HEK293 (cell line): ENCODE data around the gene NTN5.

ENCODE experiments used
- CTCF ChIA-PET: fragments of 350-600 bp; formaldehyde crosslinking; extraction: SDS; loops from one replicate; lab custom pipeline; 2021; ENCODE audit warnings: antibody characterized with exemption; lab: Yijun Ruan, JAX
- POLR2A ChIA-PET: fragments of 300-600 bp; formaldehyde crosslinking; extraction: SDS; loops from one replicate; lab custom pipeline; 2020; ENCODE audit warnings: antibody characterized with exemption, inconsistent platforms; lab: Yijun Ruan, JAX
- H3K27ac ChIP-seq: fragments of 200-500 bp; sonication (Bioruptor generic); 2 replicates; pipeline ENCODE4 v1.5.1; 2014; ENCODE audit warnings: low read depth, low read length, control low read depth, inconsistent platforms; ENCODE audit errors: extremely low read depth
- H3K36me3 ChIP-seq, 2 experiments: fragments of 200-500 bp in 1 of 2; sonication (Bioruptor generic) in 1 of 2; 1 replicate in 1 of 2; 2 replicates in 1 of 2; pipeline ENCODE4 v1.5.1; 2014 to 2017; ENCODE audit warnings: inconsistent platforms in 2 of 2, low read length in 2 of 2; ENCODE audit not compliant: control insufficient read depth in 2 of 2, insufficient read depth in 1 of 2
- H3K4me1 ChIP-seq: fragments of 200-500 bp; sonication (Bioruptor generic); 2 replicates; pipeline ENCODE4 v1.5.1; 2014; ENCODE audit warnings: mild to moderate bottlenecking, low read length, inconsistent platforms; ENCODE audit not compliant: control insufficient read depth, insufficient read depth
- H3K4me3 ChIP-seq: 2 replicates; pipeline ENCODE4 v1.5.1; 2011; ENCODE audit warnings: low read depth, mild to moderate bottlenecking, control low read depth, low read length, moderate library complexity
- H3K9me3 ChIP-seq: fragments of 200-500 bp; sonication (Bioruptor generic); 2 replicates; pipeline ENCODE4 v1.5.1; 2014; ENCODE audit warnings: low read depth, low read length, inconsistent platforms; ENCODE audit not compliant: control insufficient read depth, insufficient read depth
- GLIS2 ChIP-seq: fragments of 450-650 bp; formaldehyde crosslinking; IDR thresholded peaks from 2 replicates; pipeline ENCODE4 v1.5.1; 2016; ENCODE audit warnings: missing biosample characterization, missing genetic modification characterization
- HOXD13 ChIP-seq: sonication (generic); formaldehyde crosslinking; IDR thresholded peaks from 2 replicates; pipeline ENCODE4 v1.8.0; 2022; ENCODE audit warnings: missing genetic modification reagents, borderline replicate concordance
- OSR2 ChIP-seq: fragments of 450-650 bp; formaldehyde crosslinking; IDR thresholded peaks from 2 replicates; pipeline ENCODE4 v1.5.1; 2016; ENCODE audit warnings: missing biosample characterization, missing genetic modification characterization
- ZFP69B ChIP-seq: fragments of 450-650 bp; formaldehyde crosslinking; IDR thresholded peaks from 2 replicates; pipeline ENCODE4 v1.5.1; 2016; ENCODE audit warnings: missing biosample characterization, missing genetic modification characterization
- ZNF138 ChIP-seq: fragments of 450-650 bp; formaldehyde crosslinking; IDR thresholded peaks from 2 replicates; pipeline ENCODE4 v1.5.1; 2016; ENCODE audit warnings: missing biosample characterization, missing genetic modification characterization, borderline replicate concordance
- ZNF184 ChIP-seq: fragments of 450-650 bp; IDR thresholded peaks from 2 replicates; pipeline ENCODE4 v1.5.1; 2018; ENCODE audit warnings: missing biosample characterization, mild to moderate bottlenecking, missing genetic modification characterization
- ZNF23 ChIP-seq: fragments of 450-650 bp; formaldehyde crosslinking; IDR thresholded peaks from 2 replicates; pipeline ENCODE4 v1.5.1; 2016; ENCODE audit warnings: missing biosample characterization, missing genetic modification characterization, borderline replicate concordance
- ZNF37A ChIP-seq: fragments of 450-650 bp; IDR thresholded peaks from 2 replicates; pipeline ENCODE4 v1.5.1; 2018; ENCODE audit warnings: missing biosample characterization, missing genetic modification characterization
- ZNF394 ChIP-seq: fragments of 450-650 bp; formaldehyde crosslinking; IDR thresholded peaks from 2 replicates; pipeline ENCODE4 v1.5.1; 2016; ENCODE audit warnings: missing biosample characterization, missing genetic modification characterization, mild to moderate bottlenecking, moderate library complexity, borderline replicate concordance
- ZNF433 ChIP-seq: fragments of 450-650 bp; formaldehyde crosslinking; IDR thresholded peaks from 2 replicates; pipeline ENCODE4 v1.5.1; 2016; ENCODE audit warnings: missing biosample characterization, missing genetic modification characterization, low read depth
- ZNF560 ChIP-seq: fragments of 450-650 bp; formaldehyde crosslinking; IDR thresholded peaks from 2 replicates; pipeline ENCODE4 v1.5.1; 2017; ENCODE audit warnings: missing biosample characterization, missing genetic modification characterization, borderline replicate concordance
- ZNF571 ChIP-seq: fragments of 450-650 bp; formaldehyde crosslinking; IDR thresholded peaks from 2 replicates; pipeline ENCODE4 v1.5.0; 2017; ENCODE audit warnings: missing biosample characterization, missing genetic modification characterization
- ZNF629 ChIP-seq: fragments of 450-650 bp; formaldehyde crosslinking; IDR thresholded peaks from 2 replicates; pipeline ENCODE4 v1.5.1; 2017; ENCODE audit warnings: missing biosample characterization, missing genetic modification characterization
- ZNF701 ChIP-seq: fragments of 450-650 bp; formaldehyde crosslinking; IDR thresholded peaks from 2 replicates; pipeline ENCODE4 v1.5.1; 2016; ENCODE audit warnings: missing biosample characterization, missing genetic modification characterization
- ZNF837 ChIP-seq: fragments of 450-650 bp; formaldehyde crosslinking; IDR thresholded peaks from 2 replicates; pipeline ENCODE4 v1.5.1; 2016; ENCODE audit warnings: missing biosample characterization, missing genetic modification characterization
- TF ChIP-seq, protein P1 (sequence below): fragments of 450-650 bp; formaldehyde crosslinking; IDR thresholded peaks from 2 replicates; pipeline ENCODE4 v1.5.1; 2016; ENCODE audit warnings: missing biosample characterization, missing genetic modification characterization
- TF ChIP-seq, protein P2 (sequence below): fragments of 450-650 bp; formaldehyde crosslinking; IDR thresholded peaks from 2 replicates; pipeline ENCODE4 v1.5.1; 2016; ENCODE audit warnings: missing biosample characterization, missing genetic modification characterization, borderline replicate concordance

NTN5 gene

DNA sequence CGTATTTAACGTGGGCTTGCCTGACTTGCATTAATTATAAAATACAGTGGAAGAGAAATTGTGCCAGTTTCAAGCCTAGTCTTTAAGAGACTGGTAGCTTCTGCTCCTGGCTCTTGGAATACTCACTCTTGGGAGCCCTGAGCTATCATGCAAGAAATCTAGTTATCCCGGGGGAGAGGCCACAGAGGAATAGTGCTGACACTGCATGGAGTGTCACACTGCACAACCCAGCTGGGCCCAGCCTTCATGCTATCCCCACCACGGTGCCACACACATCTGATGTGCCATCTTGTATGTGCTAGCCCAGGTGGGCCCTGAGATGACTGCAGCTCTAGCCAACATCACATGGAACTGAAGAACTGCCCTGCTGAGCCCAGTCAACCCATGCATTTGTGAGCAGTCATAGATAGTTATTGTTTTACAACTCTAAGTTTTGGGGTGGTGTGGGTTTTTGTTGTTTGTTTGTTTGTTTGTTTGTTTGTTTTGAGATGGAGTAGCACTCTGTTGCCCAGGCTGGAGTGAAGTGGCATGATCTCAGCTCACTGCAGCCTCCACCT, 38.4 kb upstream of the NTN5 start:
- H3K27ac ChIP-seq: no peak overlapping the region
- peaks cover 13% of the 10 kb centered on the region for H3K4me1 ChIP-seq
- H3K4me3 ChIP-seq: no peak overlapping the region
- POLR2A ChIA-PET: interaction anchor here (0.5 kb wide), 1 partner anchor 105 kb away, joined by 5 read pairs; no protein-coding TSS in a partner anchor
- TF ChIP-seq ZNF433 (tag by site-specific recombination) (no peak), HOXD13 (CRISPR knock-in tag) (no peak), ZNF23 (no peak), GLIS2 (no peak)
- TF ChIP-seq, all 188 proteins: peak for 0
- CTCF ChIA-PET: interaction anchor here (0.6 kb wide), 1 partner anchor 17 kb away, joined by 3 read pairs; no protein-coding TSS in a partner anchor
- H3K36me3 ChIP-seq: no peaks in the 10 kb centered on the region; a peak in 1 of 3 replicates
- no peaks in the 10 kb centered on the region for H3K9me3 ChIP-seq

DNA sequence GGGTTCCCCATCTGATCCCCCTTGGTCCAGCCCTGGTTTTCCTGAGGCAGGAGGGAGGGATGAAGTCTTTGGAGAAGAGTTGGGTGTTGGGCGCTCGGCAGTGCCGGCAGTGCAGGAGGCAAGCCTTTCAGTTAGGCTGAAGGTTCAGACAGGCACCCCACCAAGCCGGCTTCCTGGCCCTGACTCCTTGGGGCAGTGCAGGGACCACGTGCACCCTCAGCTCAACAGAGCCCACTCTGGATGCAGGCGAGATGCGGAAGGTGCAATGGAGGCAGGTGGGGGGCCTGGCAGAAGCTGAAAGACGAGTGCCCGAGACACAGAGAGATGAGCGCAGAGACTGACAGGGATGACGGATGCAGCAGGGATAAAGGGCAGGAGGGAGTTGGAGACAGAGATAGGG, 35.7 kb upstream of the NTN5 start:
- Histone ChIP-seq H3K9me3 (no peaks in the 10 kb centered on the region), H3K4me1 (peaks cover 7% of the 10 kb centered on the region), H3K36me3 (peaks cover 0 to 2% of the 10 kb centered on the region in 2 experiments; a peak in 2 of 3 replicates), H3K27ac (no peak overlapping the region), H3K4me3 (no peak overlapping the region)
- TF ChIP-seq ZFP69B (tag by site-specific recombination) (no peak), ZNF37A (tag by site-specific recombination) (no peak), ZNF560 (tag by site-specific recombination) (no peak), ZNF701 (tag by site-specific recombination) (no peak), ZNF138 (tag by site-specific recombination) (no peak), ZNF571 (tag by site-specific recombination) (no peak), ZNF184 (no peak), ZNF394 (tag by site-specific recombination) (no peak), ZNF629 (tag by site-specific recombination) (no peak), OSR2 (no peak), ZNF837 (tag by site-specific recombination) (no peak)
- TF ChIP-seq, protein P1, sequence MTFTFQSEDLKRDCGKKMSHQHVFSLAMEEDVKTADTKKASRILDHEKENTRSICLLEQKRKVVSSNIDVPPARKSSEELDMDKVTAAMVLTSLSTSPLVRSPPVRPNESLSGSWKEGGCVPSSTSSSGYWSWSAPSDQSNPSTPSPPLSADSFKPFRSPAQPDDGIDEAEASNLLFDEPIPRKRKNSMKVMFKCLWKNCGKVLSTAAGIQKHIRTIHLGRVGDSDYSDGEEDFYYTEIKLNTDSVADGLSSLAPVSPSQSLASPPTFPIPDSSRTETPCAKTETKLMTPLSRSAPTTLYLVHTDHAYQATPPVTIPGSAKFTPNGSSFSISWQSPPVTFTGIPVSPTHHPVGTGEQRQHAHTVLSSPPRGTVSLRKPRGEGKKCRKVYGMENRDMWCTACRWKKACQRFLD (tag by site-specific recombination): no peak
- TF ChIP-seq, protein P2, sequence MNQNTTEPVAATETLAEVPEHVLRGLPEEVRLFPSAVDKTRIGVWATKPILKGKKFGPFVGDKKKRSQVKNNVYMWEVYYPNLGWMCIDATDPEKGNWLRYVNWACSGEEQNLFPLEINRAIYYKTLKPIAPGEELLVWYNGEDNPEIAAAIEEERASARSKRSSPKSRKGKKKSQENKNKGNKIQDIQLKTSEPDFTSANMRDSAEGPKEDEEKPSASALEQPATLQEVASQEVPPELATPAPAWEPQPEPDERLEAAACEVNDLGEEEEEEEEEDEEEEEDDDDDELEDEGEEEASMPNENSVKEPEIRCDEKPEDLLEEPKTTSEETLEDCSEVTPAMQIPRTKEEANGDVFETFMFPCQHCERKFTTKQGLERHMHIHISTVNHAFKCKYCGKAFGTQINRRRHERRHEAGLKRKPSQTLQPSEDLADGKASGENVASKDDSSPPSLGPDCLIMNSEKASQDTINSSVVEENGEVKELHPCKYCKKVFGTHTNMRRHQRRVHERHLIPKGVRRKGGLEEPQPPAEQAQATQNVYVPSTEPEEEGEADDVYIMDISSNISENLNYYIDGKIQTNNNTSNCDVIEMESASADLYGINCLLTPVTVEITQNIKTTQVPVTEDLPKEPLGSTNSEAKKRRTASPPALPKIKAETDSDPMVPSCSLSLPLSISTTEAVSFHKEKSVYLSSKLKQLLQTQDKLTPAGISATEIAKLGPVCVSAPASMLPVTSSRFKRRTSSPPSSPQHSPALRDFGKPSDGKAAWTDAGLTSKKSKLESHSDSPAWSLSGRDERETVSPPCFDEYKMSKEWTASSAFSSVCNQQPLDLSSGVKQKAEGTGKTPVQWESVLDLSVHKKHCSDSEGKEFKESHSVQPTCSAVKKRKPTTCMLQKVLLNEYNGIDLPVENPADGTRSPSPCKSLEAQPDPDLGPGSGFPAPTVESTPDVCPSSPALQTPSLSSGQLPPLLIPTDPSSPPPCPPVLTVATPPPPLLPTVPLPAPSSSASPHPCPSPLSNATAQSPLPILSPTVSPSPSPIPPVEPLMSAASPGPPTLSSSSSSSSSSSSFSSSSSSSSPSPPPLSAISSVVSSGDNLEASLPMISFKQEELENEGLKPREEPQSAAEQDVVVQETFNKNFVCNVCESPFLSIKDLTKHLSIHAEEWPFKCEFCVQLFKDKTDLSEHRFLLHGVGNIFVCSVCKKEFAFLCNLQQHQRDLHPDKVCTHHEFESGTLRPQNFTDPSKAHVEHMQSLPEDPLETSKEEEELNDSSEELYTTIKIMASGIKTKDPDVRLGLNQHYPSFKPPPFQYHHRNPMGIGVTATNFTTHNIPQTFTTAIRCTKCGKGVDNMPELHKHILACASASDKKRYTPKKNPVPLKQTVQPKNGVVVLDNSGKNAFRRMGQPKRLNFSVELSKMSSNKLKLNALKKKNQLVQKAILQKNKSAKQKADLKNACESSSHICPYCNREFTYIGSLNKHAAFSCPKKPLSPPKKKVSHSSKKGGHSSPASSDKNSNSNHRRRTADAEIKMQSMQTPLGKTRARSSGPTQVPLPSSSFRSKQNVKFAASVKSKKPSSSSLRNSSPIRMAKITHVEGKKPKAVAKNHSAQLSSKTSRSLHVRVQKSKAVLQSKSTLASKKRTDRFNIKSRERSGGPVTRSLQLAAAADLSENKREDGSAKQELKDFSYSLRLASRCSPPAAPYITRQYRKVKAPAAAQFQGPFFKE (tag by site-specific recombination): no peak
- ChIA-PET CTCF (interaction anchor here (0.6 kb wide), 1 partner anchor 258 kb away, joined by 3 read pairs; no protein-coding TSS in a partner anchor), POLR2A (no interaction called here)
